Left lung (tissue), 10 donors: ENCODE measurements around the gene FILIP1L. TPM values are rescaled to one million over a fixed set of nuclear protein-coding genes. Genes with fewer than 3 reads are reported as not detected.

ENCODE experiments used
- ATAC-seq: fragments of 200-7000 bp; cut with Tn5 transposase; one replicate; pipeline ENCODE4 v1.9.1; 2020; ENCODE audit warnings: moderate library complexity
- DNase-seq, 4 donors: peaks; one replicate each; pipeline ENCODE4 v3.0.0-alpha.2; 2013 to 2020
- H3K27ac ChIP-seq, 2 donors: fragments of 200-600 bp; sonication (generic) in 1 of 2; one replicate each; pipeline versions ENCODE4 v1.5.0 to v1.8.0; 2020 to 2021
- H3K27me3 ChIP-seq, 2 donors: fragments of 200-600 bp; sonication (generic) in 1 of 2; one replicate each; pipeline versions ENCODE4 v1.5.0 to v1.8.0; 2020 to 2021
- H3K36me3 ChIP-seq, 2 donors: fragments of 200-600 bp; sonication (generic) in 1 of 2; one replicate each; pipeline versions ENCODE4 v1.5.0 to v1.8.0; 2020 to 2021
- H3K4me1 ChIP-seq, 2 donors: fragments of 200-600 bp; one replicate each; pipeline ENCODE4 v1.8.0; 2021
- H3K4me3 ChIP-seq, 2 donors: fragments of 200-600 bp; sonication (generic) in 1 of 2; one replicate each; pipeline versions ENCODE4 v1.5.0 to v1.8.0; 2020 to 2021; ENCODE audit warnings: mild to moderate bottlenecking in 1 of 2
- H3K9me3 ChIP-seq, 2 donors: fragments of 200-600 bp; sonication (generic) in 1 of 2; one replicate each; pipeline versions ENCODE4 v1.5.0 to v1.8.0; 2020 to 2021
- intact Hi-C, 2 donors: fragments of 100-400 bp; cut with DNase I; formaldehyde crosslinking; loops; one replicate each; pipeline versions ENCODE4 v1.11.2 to v1.14.2; 2022
- polyA plus RNA-seq, 6 donors: library from polyadenylated mRNA; unstranded; fragments of 120-200 nt; gene quantifications; one replicate each; pipeline ENCODE4 v1.2.1, GENCODE V29; 2013; ENCODE audit not compliant: insufficient read length in 6 of 6
- total RNA-seq, 2 donors: library from RNA; stranded (reverse); fragmentation: NEBNext Ultra II Directional; extraction: Animal tissue kit (Norgen Biotek cat#: 25700); gene quantifications; one replicate each; pipeline ENCODE4 v1.2.1, GENCODE V29; 2021
- TF ChIP-seq, protein P1 (sequence below), 2 donors: fragments of 200-600 bp; sonication (generic) in 1 of 2; IDR thresholded peaks; one replicate each; pipeline versions ENCODE4 v1.5.0 to v1.8.0; 2021; ENCODE audit warnings: antibody characterized with exemption in 2 of 2
- donor health status: DM: no; HTN: yes; CAD: no.
- donor health status: DM: no; HTN: no; CAD: no.

FILIP1L gene
- total and polyA plus RNA-seq, 8 donors: 10.6 to 68.9 (median 14.8) TPM

DNA sequence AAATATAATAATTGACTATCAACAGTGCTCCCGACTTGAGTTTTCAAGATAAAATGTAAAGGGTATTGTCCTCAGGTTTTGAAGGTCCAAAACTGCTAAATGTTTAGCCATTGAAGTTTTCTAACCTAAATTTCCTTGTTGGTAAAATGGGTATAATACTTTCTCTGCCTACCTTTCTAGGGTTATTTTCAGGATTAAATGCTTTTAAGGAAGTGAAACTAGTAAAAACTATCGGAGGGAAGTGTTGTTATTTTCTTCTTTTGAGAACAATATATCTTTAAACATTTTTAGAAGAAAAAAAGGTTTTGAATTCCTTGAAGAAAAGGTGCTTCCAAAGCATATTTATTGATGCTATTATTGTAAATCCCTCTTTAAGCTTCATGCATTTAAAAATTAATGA, 67.3 kb downstream of the FILIP1L start:
- Histone ChIP-seq H3K27ac (peak overlapping the region in 1 of 2 donors; percentile 39), H3K27me3 (no peaks in the 10 kb centered on the region), H3K4me3 (no peak overlapping the region), H3K9me3 (no peaks in the 10 kb centered on the region), H3K36me3 (no peaks in the 10 kb centered on the region), H3K4me1 (peaks cover 20 to 44% of the 10 kb centered on the region in 2 donors)
- DNase-seq (no peak), ATAC-seq (no peak)
- TF ChIP-seq, protein P1, sequence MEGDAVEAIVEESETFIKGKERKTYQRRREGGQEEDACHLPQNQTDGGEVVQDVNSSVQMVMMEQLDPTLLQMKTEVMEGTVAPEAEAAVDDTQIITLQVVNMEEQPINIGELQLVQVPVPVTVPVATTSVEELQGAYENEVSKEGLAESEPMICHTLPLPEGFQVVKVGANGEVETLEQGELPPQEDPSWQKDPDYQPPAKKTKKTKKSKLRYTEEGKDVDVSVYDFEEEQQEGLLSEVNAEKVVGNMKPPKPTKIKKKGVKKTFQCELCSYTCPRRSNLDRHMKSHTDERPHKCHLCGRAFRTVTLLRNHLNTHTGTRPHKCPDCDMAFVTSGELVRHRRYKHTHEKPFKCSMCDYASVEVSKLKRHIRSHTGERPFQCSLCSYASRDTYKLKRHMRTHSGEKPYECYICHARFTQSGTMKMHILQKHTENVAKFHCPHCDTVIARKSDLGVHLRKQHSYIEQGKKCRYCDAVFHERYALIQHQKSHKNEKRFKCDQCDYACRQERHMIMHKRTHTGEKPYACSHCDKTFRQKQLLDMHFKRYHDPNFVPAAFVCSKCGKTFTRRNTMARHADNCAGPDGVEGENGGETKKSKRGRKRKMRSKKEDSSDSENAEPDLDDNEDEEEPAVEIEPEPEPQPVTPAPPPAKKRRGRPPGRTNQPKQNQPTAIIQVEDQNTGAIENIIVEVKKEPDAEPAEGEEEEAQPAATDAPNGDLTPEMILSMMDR (IDR thresholded peaks at IDR 0.05): no peak
- intact Hi-C loops: no loop called here

DNA sequence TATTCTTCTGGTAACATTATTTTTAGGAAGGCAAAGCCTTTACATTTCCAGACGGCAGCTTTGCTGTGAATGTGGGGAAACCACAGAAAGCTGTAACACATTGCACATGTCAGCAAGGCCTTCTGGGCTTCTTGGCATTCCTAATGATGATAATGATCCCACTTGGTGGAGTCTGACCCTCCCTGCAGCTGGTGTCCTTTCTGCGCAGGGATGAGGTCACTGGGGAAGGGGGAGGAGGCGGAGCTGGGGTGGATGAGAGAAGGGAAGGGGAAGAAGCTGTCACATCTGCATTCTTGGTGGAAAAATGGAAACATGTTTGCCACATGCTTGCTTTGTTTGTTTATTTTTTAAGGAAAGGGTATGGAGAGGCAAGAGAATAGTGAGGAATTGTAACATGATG, 68.6 kb downstream of the FILIP1L start:
- H3K27ac ChIP-seq: peak overlapping the region; percentile 16 to 54
- DNase-seq (peak in 3 of 4 donors; percentile 28 to 73 (median 53)), ATAC-seq (peak; percentile 59)
- no peak overlapping the region for H3K4me3 ChIP-seq
- intact Hi-C loops: no loop called here
- H3K36me3 ChIP-seq: no peaks in the 10 kb centered on the region
- H3K4me1 ChIP-seq: peaks cover 32 to 57% of the 10 kb centered on the region in 2 donors
- H3K27me3 ChIP-seq: no peaks in the 10 kb centered on the region
- TF ChIP-seq, protein P1 (IDR thresholded peaks at IDR 0.05): no peak
- H3K9me3 ChIP-seq: no peaks in the 10 kb centered on the region

- no peaks in the 10 kb centered on the region for H3K9me3 ChIP-seq
- peak overlapping the region in 1 of 2 donors; percentile 21 for H3K27ac ChIP-seq
- H3K36me3 ChIP-seq: no peaks in the 10 kb centered on the region
- TF ChIP-seq, protein P1 (IDR thresholded peaks at IDR 0.05): no peak
- ATAC-seq (peak; percentile 21), DNase-seq (no peak)
- intact Hi-C loops: no loop called here
- no peaks in the 10 kb centered on the region for H3K27me3 ChIP-seq
- H3K4me1 ChIP-seq: peaks cover 35 to 67% of the 10 kb centered on the region in 2 donors
- no peak overlapping the region for H3K4me3 ChIP-seq
These were observed 69.9 kb downstream of the FILIP1L start for GRCh38 chr3:100044369-100044768.

DNA sequence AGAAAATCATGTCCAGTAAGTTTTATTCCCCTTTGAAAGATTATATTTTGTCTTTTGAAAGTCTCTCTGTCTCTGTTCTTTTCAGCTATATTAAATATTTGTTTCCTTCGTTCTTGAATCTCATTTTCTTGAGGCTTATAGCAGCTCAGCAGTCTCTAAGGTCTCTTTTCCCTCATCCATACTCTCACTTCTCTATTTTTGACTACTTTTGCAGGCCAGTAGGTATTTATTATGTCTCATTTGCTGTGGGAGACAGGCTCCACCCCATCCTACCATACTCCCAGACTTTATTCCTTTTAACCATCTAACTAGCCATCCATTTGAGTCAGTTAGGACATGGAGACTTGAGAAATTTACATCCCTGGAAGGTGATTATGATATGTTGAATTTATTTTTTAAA, 71.0 kb downstream of the FILIP1L start:
- peaks cover 35 to 66% of the 10 kb centered on the region in 2 donors for H3K4me1 ChIP-seq

GRCh38 chr3:100042166-100042981, 71.9 kb downstream of the FILIP1L start:
- H3K9me3 ChIP-seq: no peaks in the 10 kb centered on the region
- H3K27ac ChIP-seq: peak overlapping the region; percentile 57 to 89
- H3K4me1 ChIP-seq: peaks cover 35 to 58% of the 10 kb centered on the region in 2 donors
- DNase-seq (no peak), ATAC-seq (no peak)
- H3K36me3 ChIP-seq: no peaks in the 10 kb centered on the region
- no peak overlapping the region for H3K4me3 ChIP-seq
- intact Hi-C loops: no loop called here
- TF ChIP-seq, protein P1 (IDR thresholded peaks at IDR 0.05): no peak
- H3K27me3 ChIP-seq: no peaks in the 10 kb centered on the region

More for the DNA sequence above, 71.0 kb downstream of the FILIP1L start:
- TF ChIP-seq, protein P1 (IDR thresholded peaks at IDR 0.05): no peak
- H3K4me3 ChIP-seq: no peak overlapping the region
- H3K27ac ChIP-seq: peak overlapping the region; percentile 57 to 89
- DNase-seq (no peak), ATAC-seq (no peak)
- H3K27me3 ChIP-seq: no peaks in the 10 kb centered on the region
- no peaks in the 10 kb centered on the region for H3K36me3 ChIP-seq
- H3K9me3 ChIP-seq: no peaks in the 10 kb centered on the region
- intact Hi-C loops: no loop called here
